GM18505 (cell line): ENCODE results near the gene XK.
A peak's percentile ranks its signal among the peaks of the same experiment; 100 is the strongest.

ENCODE experiments used
- ATAC-seq: cut with Tn5 transposase; IDR thresholded peaks from one replicate; pipeline ENCODE4 v1.9.1; 2021; ENCODE audit not compliant: unreplicated experiment
- POLR2A ChIP-seq: IDR thresholded peaks from 4 replicates; pipeline ENCODE4 v1.6.1; 2011; ENCODE audit warnings: borderline replicate concordance; ENCODE audit not compliant: insufficient read depth, insufficient read length; ENCODE audit errors: extremely low read depth

XK gene

GRCh38 chrX:37690119-37690518 lies 4.5 kb downstream of the XK start:
- no peak for ATAC-seq

DNA sequence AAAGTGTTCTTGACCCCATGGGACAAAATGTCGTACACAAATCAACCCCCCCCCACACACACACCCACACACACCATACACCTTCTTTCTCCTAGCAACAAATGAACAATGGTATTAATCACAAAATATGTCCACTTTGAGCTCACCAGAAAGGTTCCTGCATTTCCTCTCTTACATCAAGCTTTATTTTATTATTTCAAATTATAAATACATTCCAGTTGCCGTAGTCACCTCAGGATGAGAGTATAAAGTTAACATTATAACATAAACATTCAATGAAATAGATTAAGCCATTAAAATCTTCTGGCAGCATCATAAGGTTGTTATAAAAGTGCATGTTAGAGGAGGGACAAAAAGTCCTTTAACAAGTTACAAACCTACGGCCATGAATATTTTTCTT lies 7.3 kb downstream of the XK start:
- TF ChIP-seq POLR2A = no peak
- no peak for ATAC-seq

More at GRCh38 chrX:37690119-37690518, 4.5 kb downstream of the XK start:
- no peak for TF ChIP-seq POLR2A

DNA sequence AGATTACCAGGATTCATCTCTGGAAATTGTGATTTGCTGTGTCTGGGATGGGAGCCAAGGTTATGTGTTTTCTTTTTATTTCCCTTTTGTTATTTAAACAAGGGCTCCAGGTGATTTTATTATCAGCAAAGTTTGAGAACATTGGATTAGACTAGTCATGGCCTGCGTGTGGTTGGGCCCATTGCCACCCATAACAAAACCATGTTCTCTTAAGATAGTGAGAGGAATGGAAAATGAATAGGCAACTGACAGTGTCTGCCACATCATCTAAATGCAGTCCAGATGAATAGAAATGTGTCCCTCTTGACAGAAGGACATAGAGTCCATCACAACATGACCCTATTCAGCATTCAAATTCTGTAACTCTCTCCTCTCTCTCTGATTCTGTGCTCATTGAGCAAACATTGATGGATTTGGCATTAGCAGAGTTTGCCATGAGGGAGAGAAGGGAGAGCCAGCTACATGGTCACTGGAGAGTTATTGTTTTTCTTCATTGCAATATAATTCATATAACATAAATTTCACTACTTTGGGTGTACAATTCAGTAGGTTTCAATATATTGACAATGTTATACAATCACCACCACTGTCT lies 11.7 kb downstream of the XK start:
- TF ChIP-seq POLR2A = no peak

DNA sequence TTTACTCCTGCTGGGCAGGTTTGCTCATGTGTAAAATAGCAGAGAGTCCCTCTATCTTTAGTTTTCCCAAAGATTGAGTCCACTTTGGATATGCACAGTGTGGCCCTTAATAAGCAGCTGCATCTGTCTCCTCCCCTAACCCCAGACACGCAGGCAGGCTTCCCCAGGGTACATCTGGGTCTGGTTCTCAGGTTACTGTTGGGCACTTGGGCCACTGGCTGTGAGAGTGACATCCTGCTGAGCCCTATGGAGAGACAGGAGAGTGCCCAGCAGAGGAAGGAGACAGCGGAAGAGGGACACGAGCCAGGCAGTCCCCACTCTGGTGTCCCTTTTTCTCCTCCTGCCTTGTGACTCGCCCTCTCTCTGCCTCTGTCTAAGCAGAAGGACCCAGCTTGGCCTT lies 16.0 kb downstream of the XK start:
- TF ChIP-seq POLR2A = no peak
- ATAC-seq = no peak

More for the DNA sequence above, 11.7 kb downstream of the XK start:
- no peak for ATAC-seq

- ATAC-seq = no peak
- TF ChIP-seq POLR2A = no peak
Measured at GRCh38 chrX:37711991-37712390, 26.4 kb downstream of the XK start.

- ATAC-seq = no peak
- no peak for TF ChIP-seq POLR2A
Measured at GRCh38 chrX:37712458-37712857, 26.9 kb downstream of the XK start.

DNA sequence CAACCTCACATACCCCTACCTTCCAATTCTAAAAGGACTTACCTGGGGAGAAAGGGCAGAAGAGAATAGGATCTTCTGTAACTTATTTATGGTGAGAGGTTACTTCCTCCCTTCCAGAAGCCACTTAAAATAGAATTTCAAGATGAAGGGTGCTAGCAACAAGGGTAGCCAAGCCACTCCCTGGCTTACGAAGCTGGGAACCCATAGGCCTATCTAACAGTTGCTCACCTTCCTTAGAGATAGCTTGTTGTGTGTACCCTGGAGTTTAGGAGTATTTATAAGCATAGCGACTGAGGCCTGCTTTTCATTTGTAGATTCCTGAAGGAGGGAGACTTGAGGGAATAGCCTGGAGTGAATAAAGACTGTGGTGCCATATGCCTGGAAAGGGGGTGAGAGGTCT lies 28.9 kb downstream of the XK start:
- ATAC-seq = no peak

GRCh38 chrX:37716602-37717001 lies 31.0 kb downstream of the XK start:
- ATAC-seq = no peak
- TF ChIP-seq POLR2A = no peak

More for the DNA sequence above, 28.9 kb downstream of the XK start:
- TF ChIP-seq POLR2A = no peak

DNA sequence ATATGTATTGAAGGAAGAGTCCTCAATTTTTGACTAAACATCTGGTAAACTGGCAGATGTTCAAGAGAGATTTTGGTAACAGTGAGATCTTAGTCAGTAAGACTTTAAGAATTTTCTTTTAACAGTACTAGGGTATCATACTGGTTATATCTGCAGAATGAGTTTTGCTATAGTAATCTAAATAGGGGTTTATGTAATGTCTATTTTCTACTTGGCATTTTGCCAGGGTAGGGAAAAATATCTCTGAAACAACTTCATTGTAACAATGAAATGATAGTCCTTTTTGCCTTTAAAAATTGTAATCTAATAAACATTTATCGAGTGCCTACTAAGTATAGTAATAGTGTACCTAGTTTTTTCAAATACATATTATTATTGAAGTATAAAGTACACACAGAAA lies 32.1 kb downstream of the XK start:
- no peak for TF ChIP-seq POLR2A
- no peak for ATAC-seq

DNA sequence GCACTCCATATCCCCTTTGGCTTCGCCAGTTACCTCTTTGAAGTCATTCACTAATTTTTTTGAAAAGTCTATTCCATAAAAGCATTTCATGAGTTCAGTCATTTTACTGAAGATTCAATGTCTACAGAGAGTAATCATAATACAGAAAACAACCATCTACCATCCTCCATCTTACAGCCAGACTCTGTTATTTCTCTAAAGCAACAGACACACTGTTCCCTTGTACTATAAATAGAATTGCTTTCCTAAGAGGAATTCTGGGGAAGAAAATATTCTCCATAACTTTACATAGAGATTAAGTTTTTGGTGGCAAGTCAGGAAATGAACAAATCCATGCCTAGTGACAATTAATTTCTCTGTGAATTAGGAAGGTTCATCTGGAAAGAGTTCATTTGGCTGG lies 37.0 kb downstream of the XK start:
- no peak for TF ChIP-seq POLR2A
- ATAC-seq = no peak

GRCh38 chrX:37726346-37726745 lies 40.8 kb downstream of the XK start:
- no peak for TF ChIP-seq POLR2A

DNA sequence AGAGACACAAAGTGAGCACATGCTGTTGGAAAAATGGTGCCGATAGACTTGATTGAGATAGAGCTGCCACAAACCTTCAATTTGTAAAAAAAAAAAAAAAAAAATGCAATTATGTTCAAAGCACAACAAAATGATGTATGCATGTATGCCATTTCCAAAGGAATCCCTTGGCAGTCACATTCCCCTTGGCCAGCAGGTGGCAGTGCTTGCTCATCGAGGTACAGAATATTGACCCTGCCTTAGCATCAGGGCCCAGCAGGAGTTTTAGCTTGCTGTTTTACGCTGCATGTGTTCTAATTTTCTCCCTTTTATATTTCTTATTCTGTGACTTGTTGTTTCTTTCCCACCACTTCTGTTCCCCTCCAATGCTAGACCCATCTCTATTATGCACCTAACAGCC lies 59.8 kb downstream of the XK start:
- no peak for TF ChIP-seq POLR2A
- ATAC-seq = peak; percentile 59

More at GRCh38 chrX:37726346-37726745, 40.8 kb downstream of the XK start:
- no peak for ATAC-seq

GRCh38 chrX:37745835-37746217 lies 60.2 kb downstream of the XK start:
- peak; percentile 18 for ATAC-seq
- no peak for TF ChIP-seq POLR2A

DNA sequence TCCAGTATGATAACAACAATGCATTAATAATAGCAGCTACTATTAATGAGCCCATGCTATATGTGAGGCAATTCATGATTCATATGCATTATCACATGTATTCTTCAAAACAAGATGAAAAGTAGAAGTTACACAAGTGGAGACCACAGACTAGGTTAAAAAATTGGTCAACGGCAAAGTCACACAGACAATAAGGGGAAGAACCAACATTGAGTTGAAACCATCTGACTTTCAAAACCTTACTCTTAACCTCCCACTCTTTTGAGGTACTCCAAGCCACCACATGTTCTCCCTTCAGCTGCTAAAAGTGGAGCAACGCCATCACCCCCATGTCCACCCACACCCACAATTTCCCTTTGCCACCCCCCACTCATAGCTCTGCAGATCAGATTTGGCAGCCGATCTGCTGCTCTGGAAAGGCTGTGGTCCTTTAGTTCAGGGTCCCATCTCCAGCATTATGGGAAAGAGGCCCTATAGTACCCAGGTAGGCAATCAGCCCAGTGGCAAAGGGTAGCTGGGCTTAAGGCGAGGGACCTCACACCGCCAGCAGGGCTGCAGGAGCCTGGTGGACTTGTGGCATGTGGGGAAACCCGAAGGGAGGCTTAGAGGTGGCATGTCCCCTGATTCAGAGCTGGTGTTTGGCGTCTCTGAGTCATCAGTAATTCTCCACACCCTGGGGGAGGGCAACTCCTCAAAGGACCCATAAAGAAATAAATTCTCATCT lies 60.8 kb downstream of the XK start:
- peak; percentile 79 for ATAC-seq
- TF ChIP-seq POLR2A = no peak
